HEK293 (cell line): Measurements from ENCODE around the gene CATSPER3.

ENCODE experiments used
- CTCF ChIP-seq: fragments of 450-650 bp; formaldehyde crosslinking; IDR thresholded peaks from 2 replicates; pipeline ENCODE4 v1.5.1; 2016; ENCODE audit warnings: missing biosample characterization, missing genetic modification characterization
- GLI4 ChIP-seq: fragments of 450-650 bp; formaldehyde crosslinking; IDR thresholded peaks from 2 replicates; pipeline ENCODE4 v1.5.1; 2016; ENCODE audit warnings: missing biosample characterization, missing genetic modification characterization
- HIC1 ChIP-seq: fragments of 450-650 bp; formaldehyde crosslinking; IDR thresholded peaks from 2 replicates; pipeline ENCODE4 v1.5.1; 2016; ENCODE audit warnings: missing biosample characterization, missing genetic modification characterization
- PRDM4 ChIP-seq: fragments of 450-650 bp; formaldehyde crosslinking; IDR thresholded peaks from 2 replicates; pipeline ENCODE4 v1.5.1; 2017; ENCODE audit warnings: missing biosample characterization, missing genetic modification characterization
- TCF7L2 ChIP-seq: IDR thresholded peaks from 2 replicates; pipeline ENCODE4 v1.6.1; 2011; ENCODE audit warnings: low read depth, mild to moderate bottlenecking, inconsistent platforms, low read length, moderate library complexity, borderline replicate concordance
- ZEB2 ChIP-seq: fragments of 450-650 bp; formaldehyde crosslinking; IDR thresholded peaks from 2 replicates; pipeline ENCODE4 v1.5.1; 2016; ENCODE audit warnings: missing biosample characterization, missing genetic modification characterization
- ZNF184 ChIP-seq: fragments of 450-650 bp; IDR thresholded peaks from 2 replicates; pipeline ENCODE4 v1.5.1; 2018; ENCODE audit warnings: missing biosample characterization, mild to moderate bottlenecking, missing genetic modification characterization
- ZNF239 ChIP-seq: fragments of 450-650 bp; formaldehyde crosslinking; IDR thresholded peaks from 2 replicates; pipeline ENCODE4 v1.5.1; 2016; ENCODE audit warnings: missing biosample characterization, missing genetic modification characterization
- ZNF274 ChIP-seq, 2 experiments: fragments of 200-500 bp in 1 of 2; fragments of 450-650 bp in 1 of 2; sonication (Bioruptor generic) in 1 of 2; formaldehyde crosslinking in 1 of 2; IDR thresholded peaks; 2 replicates each; pipeline versions ENCODE4 v1.5.1 to v1.6.1; 2014 to 2016; ENCODE audit warnings: borderline replicate concordance in 1 of 2, inconsistent platforms in 1 of 2, low read length in 1 of 2, missing biosample characterization in 1 of 2, missing genetic modification characterization in 1 of 2
- ZNF280C ChIP-seq: fragments of 450-650 bp; formaldehyde crosslinking; IDR thresholded peaks from 2 replicates; pipeline ENCODE4 v1.5.1; 2016; ENCODE audit warnings: missing biosample characterization, missing genetic modification characterization
- ZNF416 ChIP-seq: fragments of 450-650 bp; formaldehyde crosslinking; IDR thresholded peaks from 2 replicates; pipeline ENCODE4 v1.5.1; 2016; ENCODE audit warnings: missing biosample characterization, missing genetic modification characterization
- ZNF639 ChIP-seq: fragments of 450-650 bp; formaldehyde crosslinking; IDR thresholded peaks from 2 replicates; pipeline ENCODE4 v1.5.1; 2016; ENCODE audit warnings: missing biosample characterization, missing genetic modification characterization
- ZNF677 ChIP-seq: fragments of 450-650 bp; IDR thresholded peaks from 2 replicates; pipeline ENCODE4 v1.5.0; 2018; ENCODE audit warnings: missing biosample characterization, mild to moderate bottlenecking, missing genetic modification characterization, moderate library complexity
- ZSCAN18 ChIP-seq: fragments of 450-650 bp; formaldehyde crosslinking; IDR thresholded peaks from 2 replicates; pipeline ENCODE4 v1.5.1; 2016; ENCODE audit warnings: missing biosample characterization, missing genetic modification characterization

GRCh38 chr5:135041726-135042125, 74.0 kb downstream of the CATSPER3 start:
- TF ChIP-seq ZNF677 (tag by site-specific recombination) (no peak), ZNF274 (IDR thresholded peaks at IDR 0.05; ENCODE audit: low read length) (no peak), ZNF274 (tag by site-specific recombination; IDR thresholded peaks at IDR 0.05; ENCODE audit: borderline replicate concordance) (no peak), GLI4 (tag by site-specific recombination) (no peak), ZNF280C (tag by site-specific recombination) (no peak), CTCF (tag by site-specific recombination) (no peak), ZNF184 (tag by site-specific recombination) (no peak), ZEB2 (tag by site-specific recombination) (no peak), ZNF239 (tag by site-specific recombination) (no peak), TCF7L2 (no peak), ZNF639 (tag by site-specific recombination) (no peak), HIC1 (tag by site-specific recombination) (no peak), PRDM4 (tag by site-specific recombination) (no peak), ZSCAN18 (no peak), ZNF416 (tag by site-specific recombination) (no peak)
